LNCAP (cell line): ENCODE data around the gene MACROD2.

ENCODE experiments used
- CTCF ChIP-seq: fragments of 450-650 bp; IDR thresholded peaks from 2 replicates; pipeline ENCODE4 v1.5.1; 2017; ENCODE audit warnings: mild to moderate bottlenecking

The MACROD2 gene

GRCh38 chr20:14310977-14311627, 315.8 kb downstream of the MACROD2 start:
- TF ChIP-seq CTCF = no peak

GRCh38 chr20:14312001-14312400, 316.7 kb downstream of the MACROD2 start:
- TF ChIP-seq CTCF = no peak

GRCh38 chr20:14313341-14314020, 318.2 kb downstream of the MACROD2 start:
- no peak for TF ChIP-seq CTCF

- TF ChIP-seq CTCF = no peak
These were observed 324.4 kb downstream of the MACROD2 start for GRCh38 chr20:14319704-14320103.

GRCh38 chr20:14331646-14332045, 336.3 kb downstream of the MACROD2 start:
- TF ChIP-seq CTCF = no peak

GRCh38 chr20:14332866-14333265, 337.6 kb downstream of the MACROD2 start:
- TF ChIP-seq CTCF = no peak

- no peak for TF ChIP-seq CTCF
These were observed 338.4 kb downstream of the MACROD2 start for GRCh38 chr20:14333721-14334120.
